GM19238 (cell line): ENCODE results near the gene LCK.

Experiments
- DNase-seq: peaks from one replicate; pipeline ENCODE4 v3.0.0; 2011; ENCODE audit warnings: low spot score; ENCODE audit not compliant: insufficient read length

LCK gene

GRCh38 chr1:32250893-32251716 lies at the start of gene LCK:
Gene LCK, plus strand, starts transcription at chr1:32251265. Its CDS starts 23,065 bp downstream, at chr1:32274330.
- DNase-seq: no peak

- DNase-seq: no peak
Observed at GRCh38 chr1:32204943-32205361, 46.1 kb upstream of the LCK start.

GRCh38 chr1:32205401-32206370 lies 45.4 kb upstream of the LCK start, which contains the start of gene IQCC:
Gene IQCC, plus strand, starts transcription at chr1:32205671. Its CDS starts 11 bp downstream, at chr1:32205682.
- DNase-seq: peak; percentile 85

- no peak for DNase-seq
Observed at GRCh38 chr1:32208469-32208868, 42.6 kb upstream of the LCK start.

GRCh38 chr1:32208891-32209328 lies 42.2 kb upstream of the LCK start, which contains the start of gene DCDC2B:
Gene DCDC2B, plus strand, starts transcription at chr1:32209089. Its CDS starts 5 bp downstream, at chr1:32209094.
- DNase-seq: no peak

- DNase-seq: peak; percentile 43
Observed at GRCh38 chr1:32215629-32216480, 35.2 kb upstream of the LCK start.

- DNase-seq: no peak
Observed at GRCh38 chr1:32216566-32216965, 34.5 kb upstream of the LCK start.

GRCh38 chr1:32219022-32219421 lies 32.0 kb upstream of the LCK start:
- no peak for DNase-seq

GRCh38 chr1:32220746-32221580 lies 30.1 kb upstream of the LCK start:
- DNase-seq: no peak

- DNase-seq: no peak
Observed at GRCh38 chr1:32221581-32221979, 29.5 kb upstream of the LCK start.

GRCh38 chr1:32221980-32222755 lies 28.9 kb upstream of the LCK start, which contains the start of the genes EIF3I and TMEM234:
Gene EIF3I, plus strand, starts transcription at chr1:32222407. Its CDS starts 35 bp downstream, at chr1:32222442.
Gene TMEM234, minus strand, starts transcription at chr1:32222353. Its CDS starts 31 bp downstream, at chr1:32222322.
- DNase-seq: peak; percentile 92

GRCh38 chr1:32223683-32224082 lies 27.4 kb upstream of the LCK start:
- DNase-seq: no peak

GRCh38 chr1:32224285-32224684 lies 26.8 kb upstream of the LCK start:
- no peak for DNase-seq

- DNase-seq: no peak
Observed at GRCh38 chr1:32228771-32229170, 22.3 kb upstream of the LCK start.

GRCh38 chr1:32231843-32232432 lies 19.1 kb upstream of the LCK start:
- no peak for DNase-seq

GRCh38 chr1:32232558-32233304 lies 18.3 kb upstream of the LCK start:
- DNase-seq: no peak

- DNase-seq: no peak
Observed at GRCh38 chr1:32234792-32235191, 16.3 kb upstream of the LCK start.

GRCh38 chr1:32239337-32239736 lies 11.7 kb upstream of the LCK start:
- no peak for DNase-seq
